ENCODE results near the gene HSPB3. TPM values are rescaled to one million over a fixed set of nuclear protein-coding genes. Genes with fewer than 3 reads are reported as not detected.

HSPB3 gene
- total RNA-seq, 1 donor from 2014 or later = not detected

DNA sequence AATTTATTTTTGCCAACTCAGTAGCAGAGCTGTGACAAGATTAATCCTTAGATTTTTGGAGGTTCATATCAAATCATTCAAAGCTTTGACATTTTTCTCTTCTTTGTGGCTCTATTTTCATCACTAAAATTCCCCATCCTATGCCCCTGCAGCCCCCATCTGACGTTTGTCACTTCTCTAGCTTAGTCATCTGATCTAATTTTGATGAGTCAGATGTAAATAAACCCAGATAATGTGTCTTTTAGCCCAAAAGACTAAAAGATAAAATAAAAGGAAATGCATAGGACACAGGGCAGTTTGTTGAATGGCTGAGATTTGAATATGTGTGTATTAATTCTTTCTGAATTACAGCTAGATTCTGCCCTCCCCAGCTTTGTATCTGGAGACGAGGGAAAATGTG, 897 bp upstream of the HSPB3 start:
- intact Hi-C loops (cut with micrococcal nuclease) = no loop called here

DNA sequence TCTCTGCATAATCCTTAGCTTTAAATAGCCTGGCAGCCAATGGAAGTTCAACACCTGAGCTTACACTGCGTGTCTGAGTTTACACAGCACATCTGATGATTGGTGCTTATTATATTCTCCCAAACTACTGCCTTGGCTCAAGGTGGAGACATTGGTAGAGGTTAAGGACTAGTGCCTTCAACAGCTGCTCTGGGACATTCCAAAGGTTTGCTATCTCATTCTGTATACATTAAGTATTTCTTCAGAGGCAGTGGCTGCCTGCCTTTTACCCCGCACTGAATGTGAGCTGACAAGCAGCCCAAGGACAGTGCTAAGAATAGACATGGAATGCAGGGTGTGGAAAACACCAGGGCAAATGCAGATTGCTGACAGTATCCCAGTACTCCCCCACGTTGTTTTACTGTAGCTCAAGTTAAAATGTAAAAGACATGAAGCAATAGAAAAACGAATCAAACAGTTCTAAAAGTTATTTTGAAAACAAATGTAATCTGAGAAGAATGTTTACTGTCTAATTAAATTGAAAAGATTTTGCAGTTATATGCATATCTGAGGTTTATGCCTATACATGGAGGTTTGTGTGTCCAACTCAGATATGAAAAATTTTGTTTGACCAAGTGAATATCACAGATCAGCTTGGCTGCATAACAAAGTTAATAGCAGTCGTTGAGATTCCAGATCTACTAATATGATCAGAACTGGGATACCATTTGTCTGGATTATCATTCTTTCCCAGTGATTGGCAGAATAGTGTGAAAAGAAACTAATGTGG, 1.8 kb downstream of the HSPB3 start:
- intact Hi-C loops (cut with micrococcal nuclease) = loop anchor here (1.0 kb wide), 1 partner anchor 25 kb away; no protein-coding TSS in a partner anchor

DNA sequence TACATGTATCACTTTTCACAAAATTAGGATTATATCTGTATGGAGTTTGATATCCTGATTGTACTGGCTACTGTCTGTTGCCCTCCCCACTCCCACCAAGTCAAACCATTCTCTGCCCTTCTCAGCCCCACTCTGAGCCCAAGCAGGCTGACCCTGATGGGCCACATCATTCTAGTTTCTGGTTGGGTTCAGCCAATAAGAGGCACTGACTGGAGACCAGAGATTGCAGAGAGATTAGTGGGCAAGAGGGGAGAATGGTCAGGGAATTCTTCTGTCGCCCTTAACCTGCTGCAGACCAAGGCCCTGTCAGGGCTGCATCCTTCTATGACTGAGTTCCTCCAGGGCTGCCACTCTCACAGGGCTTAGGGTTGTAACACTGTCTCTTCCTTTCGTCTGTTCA, 2.7 kb downstream of the HSPB3 start:
- intact Hi-C loops (cut with micrococcal nuclease) = no loop called here

DNA sequence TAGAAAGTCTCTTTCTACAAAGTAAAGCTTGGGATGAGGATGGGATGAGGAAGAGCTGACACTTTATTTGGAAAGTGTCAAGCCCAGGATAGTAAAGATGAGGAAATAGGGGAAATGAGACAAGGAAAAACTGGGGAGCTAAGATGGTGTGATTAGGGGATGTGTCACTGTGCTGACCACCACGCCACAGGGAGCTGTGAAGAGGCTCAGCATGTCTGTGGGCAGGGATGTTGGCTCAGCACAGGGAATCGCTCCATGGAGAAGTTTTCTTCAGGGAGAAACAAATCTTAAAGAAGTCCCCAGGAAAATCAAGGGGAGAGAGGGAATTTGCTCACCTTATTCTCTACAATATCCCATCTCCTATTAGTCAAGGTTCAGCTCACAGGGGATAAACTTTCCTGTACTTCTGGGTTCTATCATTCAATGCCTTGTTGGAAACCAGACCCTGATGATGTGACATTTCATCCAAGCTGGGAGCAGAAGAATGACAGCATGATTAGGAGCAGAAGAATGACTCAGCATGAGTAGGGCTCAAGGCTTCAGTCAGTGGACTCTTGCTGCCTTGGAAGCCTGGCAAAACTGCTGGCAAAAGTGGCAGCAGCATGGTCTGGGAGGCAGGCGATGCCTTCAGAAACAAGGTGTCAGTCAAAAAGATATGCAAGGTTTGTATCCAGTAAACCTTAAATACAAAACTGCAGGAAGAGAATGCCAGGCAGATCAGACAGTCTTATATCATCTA, 4.9 kb downstream of the HSPB3 start:
- intact Hi-C loops (cut with micrococcal nuclease) = no loop called here

DNA sequence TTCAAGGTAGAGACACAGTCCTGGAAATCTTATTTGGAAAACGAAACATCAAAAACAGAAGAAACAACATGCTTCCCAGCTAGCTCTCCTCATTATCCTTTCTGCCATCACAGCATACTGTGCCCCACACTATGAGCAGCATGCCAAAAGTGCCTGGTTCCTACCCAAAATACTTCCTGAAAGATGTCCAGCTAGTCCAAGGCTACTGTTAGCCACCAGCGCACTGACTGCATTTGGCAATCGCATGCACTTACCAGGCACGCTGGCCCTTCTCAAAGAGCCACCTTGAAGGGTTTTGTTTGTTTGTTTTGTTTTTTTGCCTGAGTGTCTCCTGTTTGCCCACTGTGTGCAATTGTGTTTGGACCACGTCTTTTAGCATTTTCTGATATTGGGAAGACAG, 6.8 kb downstream of the HSPB3 start:
- intact Hi-C loops (cut with micrococcal nuclease) = no loop called here

DNA sequence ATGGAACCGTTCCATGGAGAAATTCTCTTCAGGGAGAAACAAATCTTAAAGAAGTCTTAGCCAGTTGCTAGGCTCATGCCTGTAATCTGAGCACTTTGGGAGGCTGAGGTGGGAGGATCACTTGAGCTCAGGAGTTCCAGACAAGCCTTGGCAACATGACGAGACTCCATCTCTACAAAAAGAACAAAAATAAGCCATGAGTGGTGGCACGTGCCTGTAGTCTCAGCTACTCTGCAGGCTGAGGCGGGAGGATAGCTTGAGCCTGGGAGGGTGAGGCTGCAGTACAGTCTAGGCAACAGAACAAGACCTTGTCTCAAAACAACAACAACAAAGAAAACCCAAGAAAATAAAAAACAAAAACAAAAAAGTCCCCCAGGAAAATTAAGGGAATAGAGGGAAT, 8.2 kb downstream of the HSPB3 start:
- intact Hi-C loops (cut with micrococcal nuclease) = no loop called here

DNA sequence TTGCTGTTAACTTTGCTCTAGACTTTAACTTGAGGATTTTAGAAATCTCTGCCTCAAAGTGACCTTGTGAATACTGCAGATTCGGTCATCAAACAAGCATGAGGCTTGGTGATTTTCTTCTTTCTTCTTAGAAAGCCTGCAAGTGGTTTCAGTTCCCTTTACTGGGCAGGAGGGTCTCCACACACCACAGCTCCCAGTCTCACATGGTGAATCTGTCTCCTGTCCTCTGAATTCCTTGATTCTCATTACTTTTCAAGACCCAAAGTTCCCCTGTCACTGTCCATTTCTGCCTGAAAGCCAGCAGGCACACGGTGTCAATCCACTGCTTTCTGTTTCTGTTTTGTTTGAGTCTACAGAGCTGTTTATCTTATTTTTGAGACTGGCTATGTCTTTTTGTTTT, 14.1 kb downstream of the HSPB3 start:
- intact Hi-C loops (cut with micrococcal nuclease) = no loop called here

DNA sequence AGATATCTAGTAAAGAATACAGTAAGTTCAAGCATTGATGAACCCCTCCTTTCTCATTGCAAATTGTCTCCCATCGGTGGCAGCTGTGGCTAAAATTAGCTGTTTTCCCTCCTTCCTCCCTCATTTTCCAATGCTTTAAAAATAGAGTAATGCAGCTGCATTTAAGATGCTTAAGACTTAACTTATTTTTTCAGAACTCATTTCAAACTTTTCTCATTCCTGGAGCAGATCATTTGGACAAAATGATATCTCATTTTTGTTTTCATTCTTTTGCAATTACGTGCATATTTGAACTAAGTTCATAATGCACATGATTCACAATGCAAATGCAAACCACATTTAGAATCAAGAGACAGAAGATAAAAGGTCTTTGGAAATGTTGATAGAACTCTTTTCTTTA, 14.6 kb downstream of the HSPB3 start:
- intact Hi-C loops (cut with micrococcal nuclease) = no loop called here

DNA sequence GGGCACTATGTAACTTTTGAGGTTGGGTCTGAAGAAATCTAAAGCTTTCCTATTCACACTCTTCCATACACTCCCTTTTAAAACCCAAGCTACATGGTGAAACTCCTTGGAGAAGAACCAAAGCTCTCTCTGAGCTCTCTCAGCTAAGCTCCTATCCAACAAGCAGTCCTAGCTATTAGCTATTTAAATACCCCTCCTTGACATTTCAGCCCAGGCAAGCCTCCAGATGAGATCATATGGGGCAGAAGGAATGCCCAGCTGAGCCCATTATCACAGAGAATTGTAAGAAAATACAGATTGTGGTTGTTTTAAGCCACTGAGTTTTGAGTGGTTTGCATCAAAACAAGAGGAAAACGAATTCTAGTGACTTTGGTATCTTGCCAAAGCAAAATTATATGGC, 15.2 kb downstream of the HSPB3 start:
- intact Hi-C loops (cut with micrococcal nuclease) = no loop called here

DNA sequence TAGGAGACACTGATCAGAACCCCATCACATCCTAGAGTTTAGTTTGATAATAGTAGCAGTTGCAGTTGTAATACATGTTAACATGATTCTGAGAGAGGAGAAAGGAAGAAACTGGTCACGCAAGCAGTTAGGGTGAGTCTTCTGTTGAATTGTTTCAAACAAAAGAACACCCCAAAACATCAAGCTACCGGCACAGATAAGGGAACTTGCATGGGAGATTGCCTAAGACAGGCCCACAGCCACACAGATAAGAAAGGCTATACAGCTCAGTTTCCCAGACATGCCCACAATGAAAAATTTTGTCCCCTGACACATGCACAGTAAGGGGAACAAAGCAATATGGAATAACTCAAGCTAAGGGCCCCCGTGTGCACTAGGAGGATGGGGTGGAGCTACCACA, 15.9 kb downstream of the HSPB3 start:
- intact Hi-C loops (cut with micrococcal nuclease) = no loop called here

DNA sequence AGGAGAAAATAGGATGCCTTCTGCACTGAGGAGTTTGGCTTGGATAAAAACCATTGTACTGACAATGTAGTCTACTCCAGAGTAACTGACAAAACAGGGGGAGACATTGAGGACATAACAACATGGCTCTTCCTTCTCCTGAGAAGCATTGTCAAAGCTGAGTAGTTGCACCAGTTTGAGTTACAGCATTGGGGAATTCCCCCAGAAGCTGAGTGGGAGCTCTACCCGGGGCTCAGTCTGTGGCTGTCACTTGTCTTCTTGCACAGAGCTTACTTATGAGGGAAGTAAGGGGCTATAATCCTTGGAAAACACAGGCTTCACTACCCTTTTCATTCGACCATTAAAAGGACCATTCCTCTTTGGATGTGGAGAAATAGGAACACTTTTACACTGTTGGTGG, 21.2 kb downstream of the HSPB3 start:
- intact Hi-C loops (cut with micrococcal nuclease) = no loop called here

DNA sequence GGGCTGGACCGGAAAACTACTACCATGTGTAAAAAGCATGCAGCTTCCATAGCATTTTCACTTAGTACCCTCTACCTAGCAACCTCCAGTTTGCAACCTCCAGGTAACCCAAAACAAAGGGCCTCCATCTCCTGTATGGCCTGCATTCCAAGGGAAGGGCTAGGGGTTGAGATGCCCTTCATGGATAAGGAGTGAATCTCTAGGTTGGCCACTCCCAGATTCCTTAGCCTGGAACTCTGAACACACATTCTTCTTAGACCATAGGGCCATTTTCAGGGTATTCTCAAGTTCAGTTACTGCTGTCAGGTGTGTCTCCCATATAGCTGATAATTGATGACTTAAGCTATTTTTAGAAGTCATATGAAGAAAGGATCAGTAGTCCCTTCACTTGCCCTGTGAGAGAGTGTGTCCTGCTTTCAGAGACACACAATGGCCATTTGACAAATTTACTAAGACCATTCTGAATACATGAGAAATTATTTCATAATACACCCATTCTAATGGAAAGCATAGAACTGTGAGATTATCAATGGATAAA, 22.5 kb downstream of the HSPB3 start:
- intact Hi-C loops (cut with micrococcal nuclease) = no loop called here

DNA sequence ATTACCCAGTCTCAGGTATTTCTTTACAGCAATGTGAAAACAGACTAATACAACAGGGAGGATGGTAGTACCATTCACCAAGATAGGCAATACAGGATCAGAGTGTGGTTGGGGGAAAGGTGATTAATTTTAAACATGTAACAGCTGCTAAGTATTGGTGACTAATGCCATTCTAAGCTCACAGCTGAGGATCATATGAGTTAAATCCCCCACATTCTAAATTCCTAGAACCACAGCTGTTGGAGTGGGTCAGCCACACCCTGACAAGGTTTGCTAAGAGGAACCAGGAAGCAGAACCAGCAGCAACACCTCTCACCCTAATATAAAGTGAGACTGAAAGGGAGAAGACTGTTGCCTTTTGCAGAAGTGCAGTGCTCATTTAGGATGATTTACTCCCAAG, 24.8 kb downstream of the HSPB3 start:
- intact Hi-C loops (cut with micrococcal nuclease) = no loop called here

DNA sequence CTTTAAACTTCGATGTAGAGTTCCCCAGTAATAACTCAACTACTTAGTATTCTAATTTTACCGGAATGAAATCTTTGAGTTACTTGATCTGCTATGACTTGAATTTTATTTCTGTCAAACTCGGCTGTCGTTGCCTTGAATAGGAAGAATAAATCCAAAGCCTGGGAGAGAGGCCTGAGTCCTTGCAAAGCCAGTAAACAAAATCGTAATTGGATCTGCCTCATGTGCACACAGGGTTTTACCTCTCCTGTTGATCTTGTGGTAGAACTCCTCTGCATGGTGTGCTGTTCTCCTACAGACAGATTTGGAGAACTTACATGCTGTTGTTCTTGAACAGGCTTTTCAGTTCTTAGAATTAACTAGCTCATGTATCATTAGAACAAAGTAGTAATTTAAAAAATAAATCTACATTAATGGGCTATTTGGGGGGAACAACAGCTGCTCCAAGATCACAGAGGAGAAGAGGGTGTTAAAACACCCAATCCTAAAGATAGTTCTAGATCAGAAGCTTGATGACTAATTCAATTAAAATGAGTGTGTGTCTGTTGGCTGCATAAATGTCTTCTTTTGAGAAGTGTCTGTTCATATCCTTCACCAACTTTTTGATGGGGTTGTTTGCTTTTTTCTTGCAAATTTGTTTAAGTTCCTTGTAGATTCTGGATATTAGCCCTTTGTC, 28.9 kb downstream of the HSPB3 start:
- intact Hi-C loops (cut with micrococcal nuclease) = no loop called here

DNA sequence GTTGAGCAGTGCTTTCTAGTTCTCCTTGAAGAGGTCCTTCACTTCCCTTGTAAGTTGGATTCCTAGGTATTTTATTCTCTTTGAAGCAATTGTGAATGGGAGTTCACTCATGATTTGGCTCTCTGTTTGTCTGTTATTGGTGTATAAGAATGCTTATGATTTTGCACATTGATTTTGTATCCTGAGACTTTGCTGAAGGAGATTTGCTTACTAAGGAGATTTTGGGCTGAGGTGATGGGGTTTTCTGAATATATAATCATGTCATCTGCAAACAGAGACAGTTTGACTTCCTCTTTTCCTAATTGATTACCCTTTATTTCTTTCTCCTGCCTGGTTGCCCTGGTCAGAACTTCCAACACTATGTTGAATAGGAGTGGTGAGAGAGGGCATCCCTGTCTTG, 30.2 kb downstream of the HSPB3 start:
- intact Hi-C loops (cut with micrococcal nuclease) = loop anchor here (5.0 kb wide), 1 partner anchor 258 kb away; no protein-coding TSS in a partner anchor

DNA sequence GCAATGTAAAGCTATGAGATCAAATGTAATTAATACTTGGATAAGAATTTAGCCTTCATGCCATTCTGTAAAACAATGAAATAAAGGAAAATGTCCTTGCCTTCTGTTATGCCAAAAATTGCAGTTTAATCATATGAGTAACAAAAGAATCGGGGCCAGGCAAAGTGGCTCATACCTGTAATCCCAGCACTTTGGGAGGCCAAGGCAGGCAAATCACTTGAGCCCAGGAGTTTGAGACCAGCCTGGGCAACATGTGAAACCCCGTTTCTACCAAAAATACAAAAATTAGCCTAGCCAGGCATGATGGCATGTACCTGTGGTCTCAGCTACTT, 34.1 kb downstream of the HSPB3 start:
- intact Hi-C loops (cut with micrococcal nuclease) = loop anchor here (1.0 to 5.0 kb wide), 5 partner anchors 46 to 378 kb away; no protein-coding TSS in a partner anchor

DNA sequence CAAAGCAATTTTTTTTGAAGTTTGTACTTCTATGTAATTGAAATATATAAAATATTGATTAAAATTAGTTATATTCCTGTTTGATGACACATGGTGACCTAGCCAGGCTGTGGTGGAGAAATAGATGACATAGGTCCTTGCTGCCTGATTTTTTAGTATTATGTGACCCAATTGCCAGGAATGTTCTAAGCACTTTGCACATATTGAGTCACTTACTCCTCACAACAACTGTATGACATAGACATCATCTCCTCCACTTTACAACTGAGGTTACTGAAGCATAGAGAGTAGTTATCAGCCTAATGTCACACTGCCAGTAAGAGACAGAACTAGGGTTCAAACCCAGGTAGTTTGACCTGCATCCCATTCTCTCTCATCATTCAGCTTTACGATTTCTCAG, 35.8 kb downstream of the HSPB3 start:
- intact Hi-C loops (cut with micrococcal nuclease) = loop anchor here (5.0 kb wide), 1 partner anchor 179 kb away; the partner anchor contains the start of gene ARL15

DNA sequence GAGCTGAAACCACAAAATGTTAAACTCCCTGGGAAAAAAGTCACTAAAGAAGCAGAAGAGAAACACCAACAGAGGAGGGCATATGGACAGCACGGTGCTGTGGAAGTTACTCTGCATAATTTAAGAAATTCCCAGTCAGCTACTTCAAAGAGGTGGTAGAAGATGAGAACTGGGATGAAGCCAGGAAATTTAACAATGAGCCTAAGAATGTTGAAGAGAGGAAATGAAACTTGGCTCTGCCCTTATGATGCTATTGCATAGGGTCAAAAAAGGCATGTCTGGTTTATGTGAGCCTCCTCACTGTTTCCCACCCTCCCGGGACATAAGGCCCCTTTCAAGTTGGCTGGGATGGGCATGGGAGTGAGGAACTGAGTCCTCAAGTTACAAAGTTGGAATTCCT, 36.7 kb downstream of the HSPB3 start:
- intact Hi-C loops (cut with micrococcal nuclease) = loop anchor here (5.0 kb wide), 1 partner anchor 180 kb away; the partner anchor contains the start of gene ARL15

DNA sequence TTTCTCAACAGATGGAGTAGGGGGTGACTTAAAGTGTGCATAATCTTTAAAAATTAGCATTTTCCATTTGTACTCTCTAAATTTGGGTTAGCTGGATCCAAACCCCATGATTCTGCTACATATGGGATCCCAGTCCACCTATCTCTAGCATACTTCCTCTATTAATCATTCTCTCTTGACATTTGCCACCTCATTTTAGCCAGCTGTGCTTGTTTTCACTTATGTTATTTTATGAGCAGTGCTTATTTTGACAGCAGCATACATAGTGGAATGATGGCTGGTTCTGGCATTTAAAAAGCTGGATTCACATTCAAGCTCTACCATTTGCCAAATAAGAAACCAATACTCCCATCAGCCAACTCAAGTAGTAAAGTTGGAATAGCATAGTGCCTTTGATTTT, 39.5 kb downstream of the HSPB3 start:
- intact Hi-C loops (cut with micrococcal nuclease) = no loop called here

Data from T-helper 1 cell treated with Interleukin-12 subunit alpha and Interleukin-12 subunit beta and Interleukin-4 antibody, amounts not matched to agents 30 ng/mL and 1 ng/mL, for 36 hours (primary cell).